ENCODE results near the gene CHRFAM7A.
"Not testable (repeated sequence)": the region's sequence is repeated elsewhere in the genome, so short reads cannot be mapped to it uniquely, and the experiment has no call there.

The CHRFAM7A gene

GRCh38 chr15:30367246-30367645 is 26.1 kb downstream of the CHRFAM7A start:
- not testable (repeated sequence) for H3K9me3 Mint-ChIP-seq; H3K36me3 Mint-ChIP-seq (ENCODE audit: low read depth); H3K27me3 Mint-ChIP-seq (ENCODE audit: low read depth); H3K27ac Mint-ChIP-seq; H3K4me1 Mint-ChIP-seq; H3K4me3 Mint-ChIP-seq

- not testable (repeated sequence) for H3K36me3 Mint-ChIP-seq (ENCODE audit: low read depth); H3K27me3 Mint-ChIP-seq (ENCODE audit: low read depth); H3K4me1 Mint-ChIP-seq; H3K27ac Mint-ChIP-seq; H3K9me3 Mint-ChIP-seq; H3K4me3 Mint-ChIP-seq
These were observed 31.9 kb downstream of the CHRFAM7A start for GRCh38 chr15:30361404-30361803.

GRCh38 chr15:30360990-30361389 is 32.4 kb downstream of the CHRFAM7A start:
- H3K36me3 Mint-ChIP-seq (ENCODE audit: low read depth); H3K4me1 Mint-ChIP-seq; H3K27me3 Mint-ChIP-seq (ENCODE audit: low read depth); H3K4me3 Mint-ChIP-seq; H3K9me3 Mint-ChIP-seq; H3K27ac Mint-ChIP-seq: not testable (repeated sequence)

GRCh38 chr15:30355043-30355442 is 38.3 kb downstream of the CHRFAM7A start:
- not testable (repeated sequence) for H3K9me3 Mint-ChIP-seq; H3K27me3 Mint-ChIP-seq (ENCODE audit: low read depth); H3K36me3 Mint-ChIP-seq (ENCODE audit: low read depth); H3K4me1 Mint-ChIP-seq
- H3K27ac Mint-ChIP-seq: peak overlapping the region in 1 of 3 experiments; percentile 44
- peak overlapping the region in 1 of 3 experiments; percentile 46 for H3K4me3 Mint-ChIP-seq

- H3K27me3 Mint-ChIP-seq (ENCODE audit: low read depth); H3K4me3 Mint-ChIP-seq; H3K9me3 Mint-ChIP-seq; H3K36me3 Mint-ChIP-seq (ENCODE audit: low read depth); H3K27ac Mint-ChIP-seq; H3K4me1 Mint-ChIP-seq: not testable (repeated sequence)
These were observed 43.5 kb downstream of the CHRFAM7A start for GRCh38 chr15:30349803-30350202.

- not testable (repeated sequence) for H3K27me3 Mint-ChIP-seq (ENCODE audit: low read depth); H3K9me3 Mint-ChIP-seq; H3K4me1 Mint-ChIP-seq; H3K27ac Mint-ChIP-seq; H3K4me3 Mint-ChIP-seq; H3K36me3 Mint-ChIP-seq (ENCODE audit: low read depth)
These were observed 56.8 kb downstream of the CHRFAM7A start for GRCh38 chr15:30336584-30336983.

- not testable (repeated sequence) for H3K9me3 Mint-ChIP-seq; H3K36me3 Mint-ChIP-seq (ENCODE audit: low read depth); H3K27ac Mint-ChIP-seq; H3K4me1 Mint-ChIP-seq; H3K4me3 Mint-ChIP-seq; H3K27me3 Mint-ChIP-seq (ENCODE audit: low read depth)
These were observed 59.2 kb downstream of the CHRFAM7A start for GRCh38 chr15:30334152-30334551.

- not testable (repeated sequence) for H3K4me1 Mint-ChIP-seq; H3K36me3 Mint-ChIP-seq (ENCODE audit: low read depth); H3K4me3 Mint-ChIP-seq; H3K27ac Mint-ChIP-seq; H3K9me3 Mint-ChIP-seq; H3K27me3 Mint-ChIP-seq (ENCODE audit: low read depth)
These were observed 67.2 kb downstream of the CHRFAM7A start for GRCh38 chr15:30326145-30326544.

- H3K4me3 Mint-ChIP-seq; H3K27me3 Mint-ChIP-seq (ENCODE audit: low read depth); H3K27ac Mint-ChIP-seq; H3K36me3 Mint-ChIP-seq (ENCODE audit: low read depth); H3K9me3 Mint-ChIP-seq; H3K4me1 Mint-ChIP-seq: not testable (repeated sequence)
These were observed 72.3 kb downstream of the CHRFAM7A start for GRCh38 chr15:30321063-30321462.

GRCh38 chr15:30315704-30316103 is 77.6 kb downstream of the CHRFAM7A start:
- not testable (repeated sequence) for H3K36me3 Mint-ChIP-seq (ENCODE audit: low read depth); H3K9me3 Mint-ChIP-seq; H3K4me1 Mint-ChIP-seq; H3K27ac Mint-ChIP-seq; H3K4me3 Mint-ChIP-seq; H3K27me3 Mint-ChIP-seq (ENCODE audit: low read depth)

GRCh38 chr15:30310575-30310974 is 82.8 kb downstream of the CHRFAM7A start:
- H3K4me3 Mint-ChIP-seq; H3K27ac Mint-ChIP-seq; H3K4me1 Mint-ChIP-seq; H3K36me3 Mint-ChIP-seq (ENCODE audit: low read depth); H3K27me3 Mint-ChIP-seq (ENCODE audit: low read depth); H3K9me3 Mint-ChIP-seq: not testable (repeated sequence)

Data from nephron (organoid).